ENCODE measurements around the gene GPR89B. TPM values are rescaled to one million over a fixed set of nuclear protein-coding genes. Genes with fewer than 3 reads are reported as not detected.

GPR89B gene
- total and polyA plus RNA-seq, 9 of the 15 experiments (the other 6 are each of a cell fraction or from before 2014, with no cell fraction given), result 9.3 to 39.3 (median 19.6) TPM

- peaks cover 2 to 34% of the 10 kb centered on the region in 2 experiments; a peak in 4 of 5 replicates for H3K27me3 ChIP-seq (ENCODE audit: control insufficient read depth in 2 of 2, insufficient read depth in 2 of 2, low read length in 2 of 2)
- 2% methylated on average over 4 of the region's 4 CpGs for WGBS (ENCODE audit: insufficient coverage, low coverage, missing lambda C conversion rate)
- no peak overlapping the region for H2AFZ ChIP-seq (ENCODE audit: low read depth, low read length)
- ATAC-seq (no peak), DNase-seq (ENCODE audit: extremely low read depth in 1 of 4, low spot score in 3 of 4) (no peak), FAIRE-seq (no peak)
- no peaks in the 10 kb centered on the region for H3K9me1 ChIP-seq (ENCODE audit: control insufficient read depth, insufficient read depth, low read length)
- H3K9ac ChIP-seq (ENCODE audit: insufficient read depth in 1 of 2, low read depth in 2 of 2, low read length in 2 of 2), result no peak overlapping the region
- POLR2A ChIA-PET, result no interaction called here
- H3K36me3 ChIP-seq (ENCODE audit: control insufficient read depth, insufficient read depth, low read length), result no peaks in the 10 kb centered on the region
- H3K4me2 ChIP-seq (ENCODE audit: insufficient read depth, low read length), result no peak overlapping the region
- H3K9me3 ChIP-seq (replicated peaks; ENCODE audit: control insufficient read depth, insufficient read depth, low read depth, low read length), result no peaks in the 10 kb centered on the region
- TF ChIP-seq POLR2A (conservative IDR thresholded peaks at IDR 0.05), result no peak
- TF ChIP-seq LEF1 (IDR thresholded peaks at IDR 0.05), result no peak
- TF ChIP-seq CEBPB (tag; IDR thresholded peaks at IDR 0.05), result no peak
- TF ChIP-seq JUNB (CRISPR knock-in tag; conservative IDR thresholded peaks at IDR 0.05), result no peak
- TF ChIP-seq MCM3 (IDR thresholded peaks at IDR 0.05), result no peak
- no peak for TF ChIP-seq SUPT5H (IDR thresholded peaks at IDR 0.05)
- TF ChIP-seq SETDB1 (IDR thresholded peaks at IDR 0.05; ENCODE audit: low read length), result no peak
- TF ChIP-seq, protein P1, sequence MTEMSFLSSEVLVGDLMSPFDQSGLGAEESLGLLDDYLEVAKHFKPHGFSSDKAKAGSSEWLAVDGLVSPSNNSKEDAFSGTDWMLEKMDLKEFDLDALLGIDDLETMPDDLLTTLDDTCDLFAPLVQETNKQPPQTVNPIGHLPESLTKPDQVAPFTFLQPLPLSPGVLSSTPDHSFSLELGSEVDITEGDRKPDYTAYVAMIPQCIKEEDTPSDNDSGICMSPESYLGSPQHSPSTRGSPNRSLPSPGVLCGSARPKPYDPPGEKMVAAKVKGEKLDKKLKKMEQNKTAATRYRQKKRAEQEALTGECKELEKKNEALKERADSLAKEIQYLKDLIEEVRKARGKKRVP (CRISPR knock-in tag; IDR thresholded peaks at IDR 0.05), result no peak
- no peak for TF ChIP-seq BCL6 (CRISPR knock-in tag; IDR thresholded peaks at IDR 0.05)
- TF ChIP-seq ARID1B (IDR thresholded peaks at IDR 0.05), result no peak
- no peak for TF ChIP-seq FOXK2 (conservative IDR thresholded peaks at IDR 0.05 in 1 of 2, IDR thresholded peaks at IDR 0.05 in 1 of 2; ENCODE audit: low read depth in 2 of 2)
- TF ChIP-seq ZNF311 (CRISPR knock-in tag; IDR thresholded peaks at IDR 0.05), result no peak
- TF ChIP-seq FOXA1 (IDR thresholded peaks at IDR 0.05; ENCODE audit: borderline replicate concordance), result no peak
- TF ChIP-seq, protein P2, sequence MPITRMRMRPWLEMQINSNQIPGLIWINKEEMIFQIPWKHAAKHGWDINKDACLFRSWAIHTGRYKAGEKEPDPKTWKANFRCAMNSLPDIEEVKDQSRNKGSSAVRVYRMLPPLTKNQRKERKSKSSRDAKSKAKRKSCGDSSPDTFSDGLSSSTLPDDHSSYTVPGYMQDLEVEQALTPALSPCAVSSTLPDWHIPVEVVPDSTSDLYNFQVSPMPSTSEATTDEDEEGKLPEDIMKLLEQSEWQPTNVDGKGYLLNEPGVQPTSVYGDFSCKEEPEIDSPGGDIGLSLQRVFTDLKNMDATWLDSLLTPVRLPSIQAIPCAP (CRISPR knock-in tag; IDR thresholded peaks at IDR 0.05; ENCODE audit: borderline replicate concordance), result no peak
- no peaks in the 10 kb centered on the region for H3K79me2 ChIP-seq (ENCODE audit: control insufficient read depth, insufficient read depth, low read length)
- H3K27ac ChIP-seq (ENCODE audit: extremely low read depth, low read depth, low read length), result no peak overlapping the region
- H3K4me3 ChIP-seq, result no peak overlapping the region
- BruUV-seq (replicated peaks), result no TSS peak
- no peaks in the 10 kb centered on the region for H4K20me1 ChIP-seq (replicated peaks; ENCODE audit: control insufficient read depth, insufficient read depth, low read length)
- intact Hi-C loops (cut with micrococcal nuclease), result loop anchor here (10.0 kb wide), 1 partner anchor 500 kb away; no protein-coding TSS in a partner anchor
- in situ Hi-C loops (cut with MboI), result loop anchor here (10.0 kb wide), 1 partner anchor 620 kb away; no protein-coding TSS in a partner anchor
- H3K4me1 ChIP-seq (replicated peaks in 1 of 2; ENCODE audit: control insufficient read depth in 2 of 2, insufficient read depth in 2 of 2, low read length in 2 of 2), result no peaks in the 10 kb centered on the region
- CTCF ChIA-PET (ENCODE audit: low intra/inter-chr PET ratio), result no interaction called here
These were observed 33.1 kb upstream of the GPR89B start for GRCh38 chr1:147895123-147895522.

Measured in K562 (cell line).